ENCODE measurements around the gene AFF3.

- TF ChIP-seq CTCF (IDR thresholded peaks at IDR 0.05) (no peak), POLR2A (IDR thresholded peaks at IDR 0.05) (no peak)
These were observed 565.6 kb downstream of the AFF3 start for GRCh38 chr2:99576775-99577174.
